RWPE2 (cell line): ENCODE measurements around the gene CXCL14.

Experiments used
- ATAC-seq: fragments of 200-7000 bp; cut with Tn5 transposase; 3 replicates; pipeline ENCODE4 v1.9.1; 2021; ENCODE audit warnings: low read depth
- DNase-seq: peaks from one replicate; pipeline ENCODE4 v3.0.0-alpha.2; 2020; ENCODE audit warnings: low spot score
- H3K27ac ChIP-seq: fragments of 450-650 bp; 2 replicates; pipeline ENCODE4 v1.5.1; 2017; ENCODE audit warnings: mild to moderate bottlenecking; ENCODE audit not compliant: poor library complexity, severe bottlenecking
- H3K27me3 ChIP-seq: fragments of 250-450 bp; sonication (Bioruptor Pico); 2 replicates; pipeline ENCODE4 v1.5.1; 2021; ENCODE audit warnings: mild to moderate bottlenecking, moderate library complexity; ENCODE audit not compliant: insufficient read depth, poor library complexity, severe bottlenecking
- H3K36me3 ChIP-seq: fragments of 250-450 bp; sonication (Bioruptor Pico); 2 replicates; pipeline ENCODE4 v1.5.1; 2020; ENCODE audit warnings: low read depth, mild to moderate bottlenecking, moderate library complexity
- H3K4me1 ChIP-seq: fragments of 250-450 bp; sonication (Bioruptor Pico); 2 replicates; pipeline ENCODE4 v1.5.1; 2021; ENCODE audit warnings: mild to moderate bottlenecking, moderate library complexity; ENCODE audit not compliant: insufficient read depth, poor library complexity, severe bottlenecking
- H3K4me3 ChIP-seq: fragments of 250-450 bp; sonication (Bioruptor Pico); 2 replicates; pipeline ENCODE4 v1.5.1; 2021; ENCODE audit warnings: mild to moderate bottlenecking, moderate library complexity; ENCODE audit not compliant: severe bottlenecking
- H3K9me3 ChIP-seq: fragments of 250-450 bp; sonication (Bioruptor Pico); 2 replicates; pipeline ENCODE4 v1.5.1; 2021; ENCODE audit warnings: mild to moderate bottlenecking, moderate library complexity; ENCODE audit not compliant: severe bottlenecking
- TF ChIP-seq, protein P1 (sequence below): fragments of 450-650 bp; IDR thresholded peaks from one replicate; pipeline ENCODE4 v1.5.1; 2017; ENCODE audit warnings: mild to moderate bottlenecking, moderate library complexity; ENCODE audit not compliant: poor library complexity, severe bottlenecking

The CXCL14 gene

GRCh38 chr5:135535820-135536801, 42.7 kb downstream of the CXCL14 start, which contains the start of gene NEUROG1:
Gene NEUROG1 (minus strand): TSS chr5:135535964. CDS start chr5:135535690, 274 bp downstream.
- Histone ChIP-seq H3K27ac (no peak within 1 kb of the TSS), H3K9me3 (no peaks in the 10 kb centered on the region), H3K4me1 (no peaks in the 10 kb centered on the region), H3K27me3 (peaks cover 48% of the 10 kb centered on the region), H3K36me3 (no peaks in the 10 kb centered on the region), H3K4me3 (peak within 1 kb of the TSS; percentile 11)
- TF ChIP-seq, protein P1, sequence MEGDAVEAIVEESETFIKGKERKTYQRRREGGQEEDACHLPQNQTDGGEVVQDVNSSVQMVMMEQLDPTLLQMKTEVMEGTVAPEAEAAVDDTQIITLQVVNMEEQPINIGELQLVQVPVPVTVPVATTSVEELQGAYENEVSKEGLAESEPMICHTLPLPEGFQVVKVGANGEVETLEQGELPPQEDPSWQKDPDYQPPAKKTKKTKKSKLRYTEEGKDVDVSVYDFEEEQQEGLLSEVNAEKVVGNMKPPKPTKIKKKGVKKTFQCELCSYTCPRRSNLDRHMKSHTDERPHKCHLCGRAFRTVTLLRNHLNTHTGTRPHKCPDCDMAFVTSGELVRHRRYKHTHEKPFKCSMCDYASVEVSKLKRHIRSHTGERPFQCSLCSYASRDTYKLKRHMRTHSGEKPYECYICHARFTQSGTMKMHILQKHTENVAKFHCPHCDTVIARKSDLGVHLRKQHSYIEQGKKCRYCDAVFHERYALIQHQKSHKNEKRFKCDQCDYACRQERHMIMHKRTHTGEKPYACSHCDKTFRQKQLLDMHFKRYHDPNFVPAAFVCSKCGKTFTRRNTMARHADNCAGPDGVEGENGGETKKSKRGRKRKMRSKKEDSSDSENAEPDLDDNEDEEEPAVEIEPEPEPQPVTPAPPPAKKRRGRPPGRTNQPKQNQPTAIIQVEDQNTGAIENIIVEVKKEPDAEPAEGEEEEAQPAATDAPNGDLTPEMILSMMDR: no peak
- DNase-seq (peak; percentile 67), ATAC-seq (0 out of 3 replicates have a peak, but pooled peaks have one; percentile 31)

DNA sequence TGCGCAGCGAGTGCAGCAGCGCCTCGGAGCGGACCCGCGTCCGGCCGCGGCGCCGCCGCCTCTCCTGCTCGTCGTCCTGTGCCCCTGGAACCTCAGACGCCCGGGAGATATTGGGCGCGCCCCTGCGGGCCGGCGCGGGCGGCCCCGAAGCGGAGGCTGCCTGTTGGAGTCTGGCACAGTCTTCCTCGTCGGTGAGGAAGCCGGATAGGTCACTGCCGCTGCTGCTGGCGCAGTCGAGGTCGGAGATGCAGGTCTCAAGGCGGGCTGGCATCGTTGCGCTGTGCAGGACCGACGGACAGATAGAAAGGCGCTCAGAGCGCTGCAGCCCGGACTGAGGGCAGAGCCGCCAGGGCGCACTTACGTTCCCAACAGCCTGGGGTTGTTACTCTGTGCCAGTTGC, 43.4 kb downstream of the CXCL14 start:
- Histone ChIP-seq H3K4me1 (no peaks in the 10 kb centered on the region), H3K4me3 (peak overlapping the region; percentile 11), H3K36me3 (no peaks in the 10 kb centered on the region), H3K9me3 (no peaks in the 10 kb centered on the region), H3K27ac (no peak overlapping the region), H3K27me3 (peaks cover 48% of the 10 kb centered on the region)
- ATAC-seq: peak; percentile 31; the same call in 2 of the 3 replicates
- TF ChIP-seq, protein P1: no peak
- no peak for DNase-seq

GRCh38 chr5:135534609-135535419, 44.0 kb downstream of the CXCL14 start:
- Histone ChIP-seq H3K36me3 (no peaks in the 10 kb centered on the region), H3K4me3 (no peak overlapping the region), H3K27ac (no peak overlapping the region), H3K4me1 (no peaks in the 10 kb centered on the region), H3K27me3 (peaks cover 48% of the 10 kb centered on the region), H3K9me3 (no peaks in the 10 kb centered on the region)
- TF ChIP-seq, protein P1: no peak
- no peak for ATAC-seq
- peak; percentile 60 for DNase-seq

- H3K36me3 ChIP-seq: no peaks in the 10 kb centered on the region
- H3K27ac ChIP-seq: no peak overlapping the region
- no peak overlapping the region for H3K4me3 ChIP-seq
- no peak for DNase-seq
- no peak for ATAC-seq
- no peaks in the 10 kb centered on the region for H3K4me1 ChIP-seq
- TF ChIP-seq, protein P1: no peak
- H3K9me3 ChIP-seq: no peaks in the 10 kb centered on the region
- H3K27me3 ChIP-seq: peaks cover 48% of the 10 kb centered on the region
Measured at GRCh38 chr5:135533794-135534193, 45.0 kb downstream of the CXCL14 start.
